ENCODE data around the gene ITPRIPL2.

The ITPRIPL2 gene

DNA sequence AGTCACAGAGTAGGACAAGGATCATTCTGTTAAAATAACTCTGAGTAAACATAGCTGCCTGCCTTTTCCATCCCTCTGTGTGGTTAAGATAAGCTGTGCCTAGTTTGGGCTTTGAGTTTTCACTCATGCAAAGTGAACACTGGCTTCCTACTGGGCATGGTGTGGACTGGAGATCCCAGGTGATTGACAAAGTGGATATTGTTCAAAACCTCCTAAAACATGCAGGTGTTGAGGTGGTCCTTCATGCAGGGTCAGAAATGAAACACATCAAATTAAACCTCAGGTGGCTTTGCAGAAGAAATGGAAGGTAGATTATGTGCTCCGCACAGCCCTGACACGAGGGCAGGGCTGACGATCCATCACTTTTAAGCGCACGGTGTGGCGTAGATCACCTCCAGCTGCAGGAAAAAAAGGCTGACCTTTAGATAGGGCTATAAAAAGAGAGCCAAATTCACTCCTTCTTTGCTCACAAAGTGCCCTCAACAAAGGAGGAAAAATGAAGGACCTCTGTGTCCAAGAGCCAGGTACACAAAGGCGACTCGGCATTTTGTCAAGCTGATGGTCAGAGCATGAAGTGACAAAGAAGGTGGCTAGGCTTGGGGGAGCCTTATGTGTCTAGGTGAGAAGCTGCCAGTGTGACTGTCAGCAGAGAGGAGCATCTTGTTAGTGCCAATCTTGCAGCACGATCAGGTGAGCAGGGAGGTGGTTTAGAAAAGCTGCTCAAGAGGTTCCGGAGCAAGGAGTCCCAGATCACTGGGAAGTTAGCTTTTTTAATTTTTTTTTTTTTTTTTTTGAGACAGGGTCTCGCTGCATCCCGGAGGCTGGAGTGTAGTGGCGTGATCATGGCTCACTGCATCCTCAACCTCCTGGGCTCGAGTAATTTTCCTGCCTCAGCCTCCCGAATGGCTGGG lies 19.9 kb upstream of the ITPRIPL2 start:
- DNase-seq = no peak

DNA sequence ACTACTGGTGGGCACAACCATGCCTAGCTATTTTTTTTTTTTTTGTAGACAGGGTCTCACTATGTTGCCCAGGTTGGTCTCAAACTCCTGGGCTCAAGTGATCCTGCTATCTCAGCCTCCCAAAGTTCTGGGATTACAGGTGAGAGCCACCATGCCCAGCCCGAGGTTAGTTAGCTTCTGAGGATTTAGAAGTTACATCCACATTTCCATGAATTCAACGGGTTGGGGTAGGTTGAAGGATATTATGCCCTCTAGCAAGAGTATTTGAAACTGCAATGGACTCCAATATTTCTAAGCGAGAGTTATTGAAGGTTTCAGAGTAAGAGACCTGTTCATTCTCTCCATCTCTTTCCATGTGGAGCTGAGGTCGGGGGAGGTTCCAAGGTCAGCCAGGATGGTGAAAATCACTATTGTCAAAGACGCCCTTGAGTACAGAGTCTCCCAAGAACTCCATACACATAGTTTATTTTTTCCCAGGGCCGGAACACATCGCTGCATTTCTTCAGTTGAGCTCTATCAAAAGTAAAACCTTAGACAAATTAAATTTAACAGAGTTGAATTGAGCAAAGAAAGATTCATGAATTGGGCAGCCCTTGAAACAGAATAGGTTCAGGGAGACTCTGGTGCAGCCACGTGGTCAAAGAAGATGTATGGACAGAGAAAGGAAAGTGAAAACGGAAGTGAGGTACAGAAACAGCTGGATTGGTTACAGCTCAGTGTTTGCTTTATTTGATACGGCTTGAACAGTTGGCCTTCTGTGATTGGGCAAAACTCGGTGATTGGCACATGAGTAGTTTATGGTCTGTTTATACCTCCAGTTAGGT lies 19.0 kb upstream of the ITPRIPL2 start:
- no peak for DNase-seq

DNA sequence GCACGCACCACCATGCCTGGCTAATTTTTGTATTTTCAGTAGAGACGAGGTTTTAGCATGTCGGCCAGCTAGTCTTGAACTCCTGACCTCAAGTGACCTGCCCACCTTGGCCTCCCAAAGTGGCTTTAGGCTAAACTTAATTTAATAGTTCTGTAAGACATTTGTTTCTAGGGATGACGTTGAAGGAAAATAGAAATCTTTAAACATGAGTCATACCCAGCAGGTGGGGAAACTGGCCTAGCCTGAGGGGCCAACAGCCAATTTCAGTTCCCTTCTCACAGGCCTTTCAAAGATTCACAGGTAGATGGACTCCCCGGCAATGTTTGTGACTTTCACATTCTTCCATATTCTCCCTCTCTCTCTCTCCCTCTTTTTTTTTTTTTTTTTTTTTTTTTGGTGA lies 18.1 kb upstream of the ITPRIPL2 start:
- DNase-seq = no peak

DNA sequence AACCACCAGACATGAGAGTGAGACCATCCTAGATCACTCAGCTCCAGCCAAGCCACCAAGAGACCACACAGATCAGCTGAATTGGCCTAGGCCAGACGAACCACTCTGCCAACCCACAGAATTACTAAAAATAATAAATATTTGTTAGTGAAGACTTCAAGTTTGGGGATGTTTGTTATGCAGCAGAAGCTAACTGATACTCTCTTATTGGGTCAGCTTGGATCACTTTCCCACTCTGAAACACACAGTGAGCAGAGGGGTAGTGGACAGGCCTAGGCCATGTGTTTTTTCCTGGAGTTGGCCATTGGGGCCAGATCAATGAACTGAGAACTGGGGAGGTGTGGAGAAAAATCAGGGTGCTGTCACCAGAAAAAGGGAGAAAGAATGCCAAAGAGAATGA lies 15.6 kb upstream of the ITPRIPL2 start:
- no peak for DNase-seq

DNA sequence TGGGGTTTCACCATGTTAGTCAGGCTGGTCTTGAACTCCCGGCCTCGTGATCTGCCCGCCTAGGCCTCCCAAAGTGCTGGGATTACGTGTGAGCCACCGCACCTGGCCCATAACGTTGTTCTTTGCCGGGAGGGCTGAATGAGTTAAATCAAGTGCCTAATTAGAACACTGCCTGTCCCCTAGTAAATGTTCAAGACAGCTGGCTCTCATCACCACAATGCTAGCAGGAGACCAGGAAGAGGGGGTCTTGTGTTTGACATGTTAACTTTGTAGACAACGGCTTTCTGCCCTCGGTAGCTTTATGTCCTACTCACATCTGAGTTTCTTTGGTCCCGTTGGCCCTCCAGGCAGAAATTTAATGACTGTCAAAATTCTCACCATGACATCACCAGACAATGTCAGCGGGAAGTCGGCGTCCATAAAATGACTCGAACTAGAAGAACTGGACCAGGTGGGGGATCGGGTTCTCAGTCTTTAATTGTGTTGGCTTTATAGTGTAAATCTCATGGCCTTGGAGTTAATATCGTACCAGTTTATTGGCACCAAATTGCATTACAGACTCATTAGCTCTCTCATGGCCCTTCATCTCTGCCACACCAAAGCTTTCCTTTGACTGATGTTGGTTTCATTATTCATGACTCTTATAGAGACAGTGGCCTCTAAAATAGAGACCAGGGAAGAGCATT lies 11.4 kb upstream of the ITPRIPL2 start:
- no peak for DNase-seq

DNA sequence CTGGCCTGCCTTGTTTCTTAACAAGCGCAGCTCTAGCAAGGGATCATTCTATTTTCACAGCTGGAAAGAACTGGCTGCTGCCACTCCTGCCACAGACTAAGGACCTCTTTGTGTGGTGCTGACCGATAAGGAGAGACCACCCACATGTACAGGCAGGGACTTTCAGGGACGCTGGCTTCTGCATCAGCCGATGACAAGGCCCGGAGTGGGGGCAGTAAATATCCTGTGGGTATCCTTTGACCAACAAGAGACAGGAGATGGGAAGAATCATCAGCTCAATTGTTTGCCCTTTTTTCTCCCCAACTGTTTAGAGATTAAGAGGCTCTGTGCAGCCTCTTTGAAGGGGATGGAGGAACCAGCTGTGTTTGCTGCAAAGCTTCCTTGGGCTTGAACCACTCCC lies 9.2 kb upstream of the ITPRIPL2 start:
- DNase-seq = no peak

DNA sequence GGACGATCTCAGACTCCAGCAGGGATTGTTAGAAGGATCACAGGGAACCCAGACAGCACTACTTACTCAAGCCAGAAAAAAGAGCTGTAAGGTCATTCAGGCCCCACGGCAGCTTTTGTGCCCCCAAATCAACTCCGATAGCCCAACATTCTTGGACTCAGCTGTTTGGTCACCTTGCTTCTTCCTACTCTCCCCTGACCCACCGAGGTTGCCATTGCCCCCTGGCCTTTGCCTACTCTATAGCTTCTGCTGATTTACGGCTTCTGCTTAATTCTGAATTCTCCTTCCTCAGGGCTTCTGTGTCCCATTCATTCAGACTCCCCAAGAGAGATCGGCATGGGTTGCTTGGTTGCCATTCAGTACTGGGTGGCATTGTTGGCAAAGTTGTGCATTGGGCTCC lies 8.6 kb upstream of the ITPRIPL2 start:
- no peak for DNase-seq

DNA sequence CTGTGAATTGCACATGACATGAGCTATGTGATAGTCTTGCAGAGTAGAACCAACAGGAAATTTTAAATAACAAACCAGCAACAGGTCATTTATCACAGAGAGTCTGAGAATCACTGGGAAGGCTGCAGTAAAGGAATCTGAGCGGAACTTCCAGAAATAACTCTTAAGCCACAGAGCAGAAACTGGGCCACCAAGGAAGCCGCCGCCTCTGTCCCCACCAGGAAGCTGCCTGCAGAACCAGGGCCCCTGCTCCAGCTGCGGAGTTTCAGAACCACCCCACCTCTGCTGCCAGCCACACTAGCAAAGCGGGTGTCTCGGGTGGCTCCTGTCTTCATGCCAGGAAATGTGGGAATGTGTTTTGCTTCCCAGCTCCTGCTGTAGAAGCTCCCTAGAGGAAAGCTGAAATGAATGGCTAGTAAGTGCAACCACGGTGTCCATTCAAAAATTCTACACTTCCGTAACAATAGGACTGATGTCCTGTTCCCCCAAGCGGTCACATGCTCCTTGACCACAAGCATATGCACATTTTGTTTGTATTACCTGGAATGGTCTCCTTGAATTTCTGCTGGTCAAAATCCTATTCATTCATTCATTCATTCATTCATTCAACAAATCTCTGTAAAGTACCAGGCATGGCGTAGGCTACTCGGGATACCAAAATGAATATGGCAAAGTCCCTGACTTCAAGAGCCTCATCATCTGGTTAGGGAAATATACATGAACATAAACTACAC lies 7.7 kb upstream of the ITPRIPL2 start:
- no peak for DNase-seq

DNA sequence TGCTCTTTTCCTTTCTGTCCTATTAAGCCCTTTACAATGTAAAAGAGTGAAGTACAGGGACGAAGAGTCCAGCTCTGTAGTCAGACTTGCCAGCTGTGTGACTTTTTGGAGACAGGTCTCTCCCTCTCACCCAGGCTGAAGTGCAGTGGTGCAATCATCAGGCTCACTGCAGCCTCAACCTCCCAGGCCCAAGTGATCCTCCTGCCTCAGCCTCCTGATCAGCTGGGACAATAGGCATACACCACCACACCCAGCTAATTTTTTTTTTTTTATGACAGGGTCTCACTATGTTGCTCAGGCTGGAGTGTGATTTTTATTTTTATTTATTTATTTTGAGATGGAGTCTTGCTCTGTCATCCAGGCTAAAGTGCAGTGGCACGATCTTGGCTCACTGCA lies 7.1 kb upstream of the ITPRIPL2 start:
- DNase-seq = no peak

DNA sequence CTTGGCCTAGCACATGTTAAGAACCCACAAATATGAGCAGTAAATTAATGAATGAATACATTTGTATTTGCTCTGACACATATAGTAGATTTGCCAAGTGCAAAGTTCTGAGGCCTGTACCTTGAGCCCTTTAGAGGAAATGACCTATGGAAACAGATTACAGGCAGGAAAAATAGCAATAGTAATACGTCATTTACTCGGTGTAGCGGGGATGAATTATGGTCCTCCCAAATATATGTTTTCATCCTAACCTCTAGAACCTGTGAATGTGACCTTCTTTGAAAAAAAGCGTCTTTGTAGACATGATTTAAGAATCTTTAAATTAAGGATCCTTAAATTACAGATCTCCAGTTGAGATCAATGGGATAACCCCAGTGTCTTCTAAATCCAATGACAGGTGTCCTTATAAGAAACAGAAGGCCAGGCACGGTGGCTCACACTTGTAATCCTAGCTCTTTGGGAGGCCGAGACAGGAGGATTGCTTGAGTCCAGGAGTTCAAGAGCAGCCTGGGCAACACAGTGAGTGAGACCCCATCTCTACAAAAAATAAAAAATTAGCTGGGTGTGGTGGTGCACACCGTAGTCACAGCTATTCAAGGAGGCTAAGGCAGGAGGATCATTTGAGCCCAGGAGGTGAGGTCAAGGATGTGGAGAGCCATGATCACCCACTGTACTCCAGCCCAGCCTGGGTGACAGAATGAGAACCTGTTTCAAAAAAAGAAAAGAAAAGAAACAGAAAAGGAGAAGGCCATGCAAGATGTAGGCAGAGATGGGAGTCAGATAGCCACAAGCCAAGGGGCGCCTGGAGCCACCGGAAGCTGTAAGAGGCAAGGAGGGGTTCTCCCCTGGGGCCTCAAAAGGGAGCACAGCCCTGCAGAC lies 5.1 kb upstream of the ITPRIPL2 start:
- no peak for DNase-seq

DNA sequence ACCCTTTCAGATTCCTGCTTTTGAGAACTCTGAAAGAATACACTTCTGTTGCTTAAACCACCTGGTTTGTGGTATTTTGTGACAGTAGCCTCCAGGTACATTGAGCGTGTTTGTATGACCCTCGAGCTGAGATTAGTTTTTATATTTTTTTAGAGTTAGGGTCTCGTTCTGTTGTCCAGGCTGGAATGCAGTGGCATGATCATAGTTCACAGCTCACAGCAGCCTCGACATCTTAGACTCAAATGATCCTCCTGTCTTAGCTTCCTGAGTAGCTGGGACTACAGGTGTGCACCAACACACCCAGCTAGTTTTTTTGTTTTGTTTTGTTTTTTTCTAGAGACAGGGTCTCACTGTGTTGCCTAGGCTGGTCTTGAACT lies 4.5 kb upstream of the ITPRIPL2 start:
- no peak for DNase-seq

DNA sequence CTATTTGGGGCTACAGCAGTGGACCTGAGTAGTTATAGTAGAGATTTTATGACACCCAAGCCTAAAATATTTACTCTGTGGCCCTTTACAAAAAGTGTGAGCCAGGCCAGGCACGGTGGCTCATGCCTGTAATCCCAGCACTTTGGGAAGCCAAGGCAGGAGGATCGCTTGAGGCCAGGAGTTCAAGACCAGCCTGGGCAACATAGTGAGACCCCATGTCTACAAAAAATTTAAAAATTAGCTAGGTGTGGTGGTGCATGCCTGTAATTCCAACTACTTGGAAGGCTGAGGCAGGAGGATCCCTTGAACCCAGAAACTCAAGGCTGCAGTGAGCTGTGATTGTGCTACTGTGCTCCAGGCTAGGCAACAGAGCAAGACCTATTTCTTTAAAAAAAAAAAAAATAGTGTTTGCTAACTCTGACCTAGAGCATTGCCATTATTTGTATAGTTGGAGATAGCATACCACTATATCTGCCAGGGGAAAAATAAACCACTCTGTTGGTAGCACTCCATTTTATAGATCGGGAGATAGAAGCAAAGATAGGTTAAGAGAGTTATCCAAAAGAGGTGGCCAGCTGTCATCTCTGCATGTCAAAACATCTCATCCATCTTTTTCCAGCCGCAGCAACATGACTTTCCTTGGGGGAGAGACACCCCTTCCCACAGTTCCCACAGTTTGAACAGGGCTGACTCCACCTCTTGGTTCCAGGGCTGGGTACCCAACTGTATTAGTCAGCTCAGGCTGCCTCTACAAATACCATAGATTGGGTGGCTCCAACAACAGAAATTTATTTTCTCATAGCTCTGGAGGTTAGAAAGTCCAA lies 3.0 kb upstream of the ITPRIPL2 start:
- no peak for DNase-seq

DNA sequence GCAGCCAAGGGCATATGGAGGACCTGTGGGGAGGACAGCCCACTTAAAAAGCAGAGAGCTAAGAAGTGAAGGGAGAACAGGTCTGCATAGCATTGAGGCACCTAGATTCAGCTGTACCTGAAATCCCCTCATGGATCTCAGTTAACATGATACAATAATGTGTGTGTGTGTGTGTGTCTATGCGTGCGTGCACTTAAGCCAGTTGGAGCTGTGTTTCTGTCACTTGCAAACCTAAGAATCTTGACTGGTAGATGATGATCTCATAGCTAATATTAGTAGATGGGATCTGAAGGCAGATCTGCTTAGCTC lies 1.7 kb upstream of the ITPRIPL2 start:
- DNase-seq = no peak

DNA sequence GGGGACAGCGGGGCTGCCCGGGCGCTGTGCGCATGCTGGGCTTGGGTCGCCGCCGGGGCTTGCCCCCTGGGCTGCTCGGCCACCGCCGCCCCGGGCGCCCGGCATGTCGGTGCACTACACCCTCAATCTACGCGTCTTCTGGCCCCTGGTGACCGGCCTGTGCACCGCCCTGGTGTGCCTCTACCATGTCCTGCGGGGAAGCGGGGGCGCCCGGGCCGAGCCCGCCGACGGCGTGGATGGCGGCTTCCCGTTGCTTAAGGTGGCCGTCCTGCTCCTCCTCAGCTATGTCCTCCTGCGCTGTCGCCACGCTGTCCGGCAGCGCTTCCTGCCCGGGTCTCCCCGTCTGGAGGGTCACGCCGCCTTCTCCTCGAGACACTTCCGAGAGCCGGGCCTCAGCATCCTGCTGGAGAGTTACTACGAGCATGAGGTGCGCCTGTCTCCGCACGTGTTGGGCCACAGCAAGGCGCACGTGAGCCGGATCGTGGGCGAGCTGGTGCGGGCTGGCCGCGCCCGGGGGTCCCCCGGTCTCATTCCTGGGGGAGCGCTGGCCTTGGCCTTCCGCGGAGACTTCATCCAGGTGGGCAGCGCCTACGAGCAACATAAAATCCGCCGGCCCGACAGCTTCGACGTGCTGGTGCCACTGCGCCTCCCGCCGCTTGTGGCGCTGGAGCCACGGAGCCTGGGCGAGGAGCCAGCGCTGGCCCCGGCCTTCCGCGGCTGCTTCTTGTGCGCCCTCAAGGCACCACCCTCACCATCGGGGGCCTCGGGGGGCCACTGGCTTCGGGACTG lies 789 bp downstream of the ITPRIPL2 start:
- no peak for DNase-seq

DNA sequence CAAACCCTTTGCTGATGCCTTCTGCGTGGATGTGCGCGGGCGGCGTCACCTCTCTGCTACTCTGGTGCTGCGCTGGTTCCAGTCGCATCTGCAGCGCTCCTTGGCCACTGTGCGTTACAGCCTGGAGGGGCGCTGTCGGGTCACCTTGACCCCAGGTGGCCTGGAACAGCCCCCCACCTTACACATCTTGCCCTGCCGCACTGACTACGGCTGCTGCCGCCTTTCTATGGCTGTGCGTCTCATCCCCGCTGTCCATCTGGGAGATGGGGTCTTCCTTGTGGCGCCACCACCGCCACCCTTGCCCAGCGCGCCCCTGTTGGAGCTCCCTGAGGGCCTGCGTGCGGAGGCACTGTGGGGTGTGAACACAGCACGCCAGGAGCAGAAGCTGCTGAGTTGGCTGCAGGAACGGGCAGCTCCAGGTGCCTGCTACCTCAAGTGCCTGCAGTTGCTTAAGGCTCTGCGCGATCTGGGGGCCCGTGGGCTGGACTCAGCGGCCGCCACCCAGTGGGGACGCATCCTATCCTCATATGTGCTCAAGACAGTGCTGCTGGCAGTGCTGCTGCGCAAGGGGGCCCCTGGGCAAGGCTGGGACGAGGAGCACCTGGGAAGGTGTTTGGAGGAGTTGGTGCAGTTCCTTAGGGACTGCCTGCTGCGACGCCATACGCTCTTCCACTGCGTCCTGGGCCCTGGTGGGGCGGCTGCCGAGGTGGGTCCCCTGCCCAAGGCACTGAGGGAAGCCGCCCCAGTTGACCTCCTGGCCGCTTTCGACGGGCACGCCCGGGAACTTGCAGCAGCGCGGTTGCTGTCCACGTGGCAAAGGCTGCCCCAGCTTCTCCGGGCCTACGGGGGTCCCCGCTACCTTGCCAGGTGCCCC lies 1.6 kb downstream of the ITPRIPL2 start:
- DNase-seq = no peak

DNA sequence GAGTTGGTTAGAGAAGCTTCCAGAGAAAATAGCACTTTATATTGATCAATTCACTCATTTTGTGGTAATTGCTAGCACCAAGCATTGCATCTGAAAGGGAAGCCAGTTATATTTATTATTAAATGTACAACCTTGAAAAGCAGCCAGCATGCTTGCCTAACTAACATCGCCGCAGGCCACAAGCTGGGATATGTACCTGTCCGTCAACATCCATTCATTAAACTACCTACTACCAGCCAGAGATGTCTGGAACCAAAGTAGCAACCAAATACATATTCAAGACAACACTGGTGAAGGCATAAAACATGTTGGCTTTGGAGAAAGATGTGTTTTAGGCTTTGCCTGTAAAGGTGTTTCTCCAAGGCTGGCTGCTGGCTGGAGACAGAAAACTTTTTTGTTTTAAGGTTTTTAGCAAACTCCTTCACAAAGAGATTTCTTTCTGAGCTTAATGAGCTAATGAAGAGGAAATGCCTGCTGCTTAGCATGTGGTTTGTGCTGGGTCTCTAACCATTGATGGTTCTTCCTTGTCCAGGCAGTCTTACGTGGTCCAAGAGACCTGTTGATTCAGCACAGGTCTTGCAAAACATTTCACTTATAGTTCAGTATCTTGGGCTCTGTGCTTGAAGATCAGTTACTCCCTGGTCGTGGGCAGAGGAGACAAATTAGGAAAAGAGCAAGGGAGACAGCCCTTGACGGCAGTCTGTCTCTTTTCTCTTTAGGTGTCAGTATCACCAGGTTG lies 3.1 kb downstream of the ITPRIPL2 start:
- DNase-seq = no peak

DNA sequence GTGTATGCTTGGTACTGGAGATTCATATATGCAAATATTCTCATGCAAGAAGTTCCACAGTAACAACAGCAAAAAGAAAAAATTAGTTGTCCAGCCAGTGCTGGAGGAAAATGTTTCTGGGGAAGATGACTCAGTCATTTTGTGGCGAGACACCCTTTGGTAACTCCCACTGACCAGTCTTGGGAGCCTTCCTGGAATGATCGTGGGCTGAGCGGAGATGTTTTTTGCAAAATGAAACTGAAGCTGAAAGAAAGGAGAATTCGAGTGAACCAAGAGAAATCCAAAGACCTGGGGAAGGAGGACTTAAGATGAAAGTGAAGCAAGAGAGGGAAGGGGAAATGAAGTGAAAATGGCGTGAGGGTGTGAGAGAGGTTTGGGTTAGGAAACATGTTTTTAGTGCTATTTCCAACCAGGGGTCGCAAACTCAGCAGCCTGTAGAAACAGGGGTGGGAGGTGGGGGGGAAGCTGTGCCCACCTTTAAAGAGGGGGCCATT lies 5.2 kb downstream of the ITPRIPL2 start:
- DNase-seq = no peak

DNA sequence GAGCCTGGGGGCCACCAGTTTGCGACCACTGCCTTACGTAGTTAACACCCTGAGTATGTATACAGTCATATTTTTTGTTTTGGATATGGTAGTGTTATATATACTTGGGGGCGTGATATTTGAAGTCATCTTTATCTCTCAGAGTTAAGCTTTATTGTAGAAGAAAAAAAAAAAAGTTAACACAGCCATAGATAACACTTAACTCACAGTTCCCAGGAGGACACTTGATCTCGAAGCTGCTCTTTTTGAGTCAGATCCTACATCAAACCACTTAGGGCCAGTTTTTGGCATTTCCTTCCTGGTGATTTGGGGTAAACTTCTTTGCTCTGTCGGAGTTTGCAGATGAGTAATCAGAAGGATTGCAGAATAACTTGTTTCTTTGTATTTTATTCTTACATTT lies 5.8 kb downstream of the ITPRIPL2 start:
- no peak for DNase-seq

Data from activated CD4-positive, CD25-positive, alpha-beta regulatory T cell (primary cell).